Measurements from ENCODE around the gene PRRX2. TPM values are rescaled to one million over a fixed set of nuclear protein-coding genes. Genes with fewer than 3 reads are reported as not detected.
"Not testable (repeated sequence)": the region's sequence is repeated elsewhere in the genome, so short reads cannot be mapped to it uniquely, and the experiment has no call there.

The PRRX2 gene
- total RNA-seq, 4 donors from 2014 or later, result 2.9 to 10.6 (median 8.1) TPM

DNA sequence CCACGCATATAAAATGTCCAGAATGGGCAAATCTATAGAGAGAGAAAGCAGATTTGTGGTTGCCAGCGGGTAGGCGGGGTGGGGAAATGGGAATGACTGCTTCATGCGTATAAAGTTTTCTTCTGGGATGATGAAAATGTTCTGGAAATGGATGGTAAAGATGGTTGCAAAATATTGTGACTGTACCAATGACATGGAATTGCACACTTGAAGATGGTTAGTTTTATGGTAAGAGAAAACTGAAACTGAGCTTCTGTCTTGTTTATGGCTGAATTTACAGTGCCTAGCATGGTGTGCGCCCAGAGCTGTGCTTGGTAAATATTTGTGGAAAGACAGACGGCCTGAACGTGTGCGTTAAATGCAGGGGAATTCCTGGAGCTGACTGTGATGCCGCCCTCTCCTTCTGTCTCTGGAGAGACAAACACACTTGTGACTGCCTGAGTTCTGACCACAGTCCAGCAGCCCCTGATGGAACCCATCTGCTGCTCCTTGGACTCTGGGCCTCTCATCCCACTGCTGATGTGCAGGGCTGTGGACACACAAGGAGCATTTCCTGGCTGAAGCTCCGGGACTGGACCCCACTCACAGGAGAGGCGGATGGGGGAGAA lies 96.0 kb downstream of the PRRX2 start:
- no peak overlapping the region for H3K27ac ChIP-seq
- WGBS, 2 donors, result 71 to 76% methylated on average over 10 to 11 of the region's 11 CpGs
- H3K4me3 ChIP-seq (replicated peaks in 1 of 3), result no peak overlapping the region
- no peaks in the 10 kb centered on the region for H3K36me3 ChIP-seq
- TF ChIP-seq, protein P1, sequence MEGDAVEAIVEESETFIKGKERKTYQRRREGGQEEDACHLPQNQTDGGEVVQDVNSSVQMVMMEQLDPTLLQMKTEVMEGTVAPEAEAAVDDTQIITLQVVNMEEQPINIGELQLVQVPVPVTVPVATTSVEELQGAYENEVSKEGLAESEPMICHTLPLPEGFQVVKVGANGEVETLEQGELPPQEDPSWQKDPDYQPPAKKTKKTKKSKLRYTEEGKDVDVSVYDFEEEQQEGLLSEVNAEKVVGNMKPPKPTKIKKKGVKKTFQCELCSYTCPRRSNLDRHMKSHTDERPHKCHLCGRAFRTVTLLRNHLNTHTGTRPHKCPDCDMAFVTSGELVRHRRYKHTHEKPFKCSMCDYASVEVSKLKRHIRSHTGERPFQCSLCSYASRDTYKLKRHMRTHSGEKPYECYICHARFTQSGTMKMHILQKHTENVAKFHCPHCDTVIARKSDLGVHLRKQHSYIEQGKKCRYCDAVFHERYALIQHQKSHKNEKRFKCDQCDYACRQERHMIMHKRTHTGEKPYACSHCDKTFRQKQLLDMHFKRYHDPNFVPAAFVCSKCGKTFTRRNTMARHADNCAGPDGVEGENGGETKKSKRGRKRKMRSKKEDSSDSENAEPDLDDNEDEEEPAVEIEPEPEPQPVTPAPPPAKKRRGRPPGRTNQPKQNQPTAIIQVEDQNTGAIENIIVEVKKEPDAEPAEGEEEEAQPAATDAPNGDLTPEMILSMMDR (IDR thresholded peaks at IDR 0.05), result no peak
- no peak for TF ChIP-seq POLR2A (IDR thresholded peaks at IDR 0.05)
- peaks cover 0 to 4% of the 10 kb centered on the region in 2 donors for H3K4me1 ChIP-seq
- intact Hi-C loops (cut with DNase I), result no loop called here
- no peak for DNase-seq
- H3K27me3 ChIP-seq, result no peaks in the 10 kb centered on the region
- no peaks in the 10 kb centered on the region for H3K9me3 ChIP-seq

DNA sequence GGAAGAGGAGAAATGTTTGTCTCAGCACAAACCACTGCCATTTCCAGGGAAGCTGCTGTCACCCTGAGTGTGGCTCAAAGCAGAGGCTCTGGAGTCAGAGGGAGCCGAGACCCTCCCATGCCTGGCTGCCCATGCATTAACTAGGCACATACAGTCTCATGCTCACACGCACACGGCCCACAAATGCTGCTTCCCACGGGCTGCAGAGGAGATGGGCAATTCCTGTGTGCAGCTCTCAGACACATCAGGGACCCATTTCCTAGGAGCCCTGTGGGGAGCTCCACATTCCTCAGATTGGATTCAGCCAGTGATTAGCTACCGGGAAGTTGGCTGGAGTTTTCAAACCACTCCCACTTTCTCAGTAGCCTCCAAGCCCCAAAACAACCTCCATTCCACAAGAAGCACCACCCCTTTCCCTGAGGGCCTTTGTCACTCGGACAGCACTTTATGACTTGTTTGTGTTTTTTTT lies 96.5 kb downstream of the PRRX2 start:
- no peaks in the 10 kb centered on the region for H3K27me3 ChIP-seq
- 7 to 38% methylated on average over 5 to 6 of the region's 6 CpGs for WGBS, 2 donors
- peaks cover 0 to 4% of the 10 kb centered on the region in 2 donors for H3K4me1 ChIP-seq
- no peak overlapping the region for H3K4me3 ChIP-seq (replicated peaks in 1 of 3)
- TF ChIP-seq, protein P1 (IDR thresholded peaks at IDR 0.05), result no peak
- TF ChIP-seq POLR2A (IDR thresholded peaks at IDR 0.05), result no peak
- no peak for DNase-seq
- H3K27ac ChIP-seq, result no peak overlapping the region
- no peaks in the 10 kb centered on the region for H3K36me3 ChIP-seq
- H3K9me3 ChIP-seq, result no peaks in the 10 kb centered on the region
- intact Hi-C loops (cut with DNase I), result no loop called here

DNA sequence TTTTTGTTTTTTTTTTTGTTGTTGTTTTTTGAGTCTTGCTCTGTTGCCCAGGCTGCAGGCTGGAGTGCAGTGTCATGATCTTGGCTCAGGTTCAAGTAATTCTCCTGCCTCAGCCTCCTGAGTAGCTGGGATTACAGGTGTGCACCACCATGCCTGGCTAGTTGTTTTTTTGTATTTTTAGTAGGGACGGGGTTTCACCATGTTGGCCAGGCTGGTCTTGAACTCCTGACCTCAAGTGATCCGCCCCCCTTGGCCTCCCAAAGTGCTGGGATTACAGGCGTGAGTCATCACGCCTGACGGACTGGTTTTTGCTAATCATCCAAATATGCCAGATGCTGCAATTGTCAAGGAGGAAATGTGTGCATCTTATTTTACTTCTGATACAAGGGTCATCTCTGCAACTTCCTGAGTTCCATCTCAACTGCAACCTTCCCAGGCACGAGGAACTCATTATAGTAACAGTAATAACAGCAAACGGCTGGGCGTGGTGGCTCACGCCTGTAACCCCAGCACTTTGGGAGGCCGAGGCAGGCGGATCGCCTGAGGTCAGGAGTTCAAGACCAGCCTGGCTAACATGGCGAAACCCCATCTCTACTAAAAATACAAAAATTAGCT lies 97.0 kb downstream of the PRRX2 start:
- H3K27me3 ChIP-seq; H3K27ac ChIP-seq; H3K4me3 ChIP-seq (replicated peaks in 1 of 3); intact Hi-C loops (cut with DNase I); H3K9me3 ChIP-seq; DNase-seq; H3K36me3 ChIP-seq; H3K4me1 ChIP-seq: not testable (repeated sequence)
- 60 to 68% methylated on average over 12 to 13 of the region's 13 CpGs for WGBS, 2 donors

DNA sequence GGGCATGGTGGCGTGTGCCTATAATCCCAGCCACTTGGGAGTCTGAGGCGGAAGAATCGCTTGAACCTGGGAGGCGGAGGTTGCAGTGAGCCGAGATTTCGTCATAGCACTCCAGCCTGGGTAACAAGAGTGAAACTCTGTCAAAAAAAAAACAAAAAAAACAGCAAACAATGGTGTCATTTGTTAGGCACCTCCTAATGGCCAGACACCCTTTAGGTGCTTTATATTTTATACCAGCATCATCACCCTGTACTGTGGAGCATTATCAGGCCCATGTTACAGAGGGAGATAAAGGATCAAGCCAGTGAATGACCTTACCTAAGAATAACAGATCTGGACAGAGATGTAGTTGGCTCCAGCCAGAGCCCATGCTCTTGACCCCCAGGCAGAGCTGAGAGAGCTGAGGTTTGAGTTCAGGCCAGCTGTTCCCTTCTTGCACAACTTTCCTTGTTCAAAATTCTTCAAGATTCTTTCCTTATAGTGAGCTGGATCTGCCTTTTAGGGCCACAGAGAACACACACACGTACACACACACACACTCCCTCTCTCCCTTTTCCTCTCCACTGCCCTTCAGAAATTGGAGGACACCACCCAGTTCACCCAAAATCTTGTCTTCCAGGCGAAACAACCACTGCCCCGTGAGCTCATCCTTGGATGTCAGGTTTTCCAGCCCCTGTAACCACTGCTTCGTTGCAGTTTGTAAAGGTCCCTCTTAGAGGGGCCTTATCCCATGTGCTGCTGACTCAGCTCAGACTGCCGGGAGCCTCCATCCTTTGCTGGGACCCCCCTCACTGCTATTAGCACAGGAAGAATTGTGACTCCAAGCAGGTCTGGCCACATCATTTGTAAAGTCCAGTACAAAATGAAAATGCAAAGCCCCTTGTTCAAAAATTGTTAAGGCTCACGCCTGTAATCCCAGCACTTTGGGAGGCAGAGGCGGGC lies 97.8 kb downstream of the PRRX2 start:
- Histone ChIP-seq H3K36me3 (no peaks in the 10 kb centered on the region), H3K27me3 (no peaks in the 10 kb centered on the region), H3K27ac (peak overlapping the region in 1 of 3 donors; percentile 24), H3K4me3 (replicated peaks in 1 of 3) (no peak overlapping the region), H3K4me1 (peaks cover 0 to 4% of the 10 kb centered on the region in 2 donors), H3K9me3 (no peaks in the 10 kb centered on the region)
- WGBS, 2 donors, result 66 to 74% methylated on average over 13 of the region's 13 CpGs
- no peak for DNase-seq
- intact Hi-C loops (cut with DNase I), result no loop called here
- no peak for TF ChIP-seq POLR2A (IDR thresholded peaks at IDR 0.05)
- TF ChIP-seq, protein P1 (IDR thresholded peaks at IDR 0.05), result no peak

DNA sequence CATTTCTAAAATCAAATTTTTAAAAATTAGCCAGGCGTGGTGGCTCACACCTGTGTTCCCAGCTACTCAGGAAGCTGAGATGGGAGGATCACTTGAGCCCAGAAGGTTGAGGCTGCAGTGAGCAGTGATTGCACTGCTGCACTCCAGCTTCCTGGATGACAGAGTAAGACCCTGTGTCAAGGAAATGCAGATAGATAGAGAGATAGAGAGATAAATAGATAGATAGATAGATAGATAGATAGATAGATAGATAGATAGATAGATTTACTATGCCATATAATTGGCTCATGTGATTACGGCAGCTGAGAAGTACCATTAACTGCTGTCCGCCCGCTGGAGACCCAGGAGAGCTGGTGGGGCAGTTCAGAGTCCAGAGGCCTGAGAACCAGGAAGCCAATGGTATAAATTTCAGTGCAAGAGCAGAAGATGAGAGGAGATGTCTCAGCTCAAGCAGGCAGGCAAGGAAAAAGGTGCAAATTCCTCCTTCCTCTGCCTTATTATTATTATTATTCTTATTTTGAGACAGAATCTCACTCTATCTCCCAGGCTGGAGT lies 100.4 kb downstream of the PRRX2 start:
- 92 to 95% methylated on average over 4 of the region's 4 CpGs for WGBS, 2 donors
- Histone ChIP-seq H3K9me3 (no peaks in the 10 kb centered on the region), H3K27ac (no peak overlapping the region), H3K27me3 (no peaks in the 10 kb centered on the region), H3K4me3 (replicated peaks in 1 of 3) (no peak overlapping the region), H3K36me3 (no peaks in the 10 kb centered on the region), H3K4me1 (peaks cover 0 to 4% of the 10 kb centered on the region in 2 donors)
- no peak for DNase-seq
- intact Hi-C loops (cut with DNase I), result no loop called here
- TF ChIP-seq, protein P1 (IDR thresholded peaks at IDR 0.05), result no peak
- no peak for TF ChIP-seq POLR2A (IDR thresholded peaks at IDR 0.05)
